GM12878 (cell line): ENCODE measurements around the gene NAGK. TPM values are rescaled to one million over a fixed set of nuclear protein-coding genes. Genes with fewer than 3 reads are reported as not detected.

ENCODE experiments used
- CUX1 ChIP-seq: IDR thresholded peaks from 2 replicates; pipeline ENCODE4 v1.6.1; 2012; ENCODE audit warnings: improper control_type of control experiment, low read depth, low read length; ENCODE audit not compliant: insufficient replicate concordance
- E2F8 ChIP-seq: fragments of 450-650 bp; IDR thresholded peaks from 2 replicates; pipeline ENCODE4 v1.6.1; 2018; ENCODE audit warnings: mild to moderate bottlenecking, low read depth, moderate library complexity; ENCODE audit not compliant: partially characterized antibody
- EP300 ChIP-seq, 2 experiments: fragments of 150-350 bp in 1 of 2; IDR thresholded peaks; 2 replicates each; pipeline ENCODE4 v1.6.1; 2011 to 2012; ENCODE audit warnings: low read depth in 2 of 2, low read length in 2 of 2, borderline replicate concordance in 1 of 2, improper control_type of control experiment in 1 of 2, inconsistent platforms in 1 of 2; ENCODE audit not compliant: control insufficient read depth in 1 of 2
- ESRRA ChIP-seq: IDR thresholded peaks from 2 replicates; pipeline ENCODE4 v1.6.1; 2012; ENCODE audit warnings: mild to moderate bottlenecking, low read length, improper control_type of control experiment
- EZH2 ChIP-seq: IDR thresholded peaks from 2 replicates; pipeline ENCODE4 v1.6.1; 2012; ENCODE audit warnings: low read depth, mild to moderate bottlenecking, control low read depth, inconsistent platforms, low read length, borderline replicate concordance; ENCODE audit not compliant: control insufficient read depth
- GABPA ChIP-seq: IDR thresholded peaks from 2 replicates; pipeline ENCODE4 v1.6.1; 2014; ENCODE audit warnings: antibody characterized with exemption, low read depth, mild to moderate bottlenecking, inconsistent platforms
- IRF4 ChIP-seq: IDR thresholded peaks from 2 replicates; pipeline ENCODE4 v1.6.1; 2011; ENCODE audit warnings: low read depth, low read length
- KAT2A ChIP-seq: conservative IDR thresholded peaks from 2 replicates; pipeline ENCODE4 v1.6.1; 2011; ENCODE audit warnings: low read depth, low read length; ENCODE audit not compliant: control insufficient read depth
- KDM1A ChIP-seq: fragments of 200-600 bp; sonication (generic); IDR thresholded peaks from 2 replicates; pipeline ENCODE4 v1.6.1; 2016; ENCODE audit warnings: borderline replicate concordance
- MEF2B ChIP-seq: fragments of 450-650 bp; IDR thresholded peaks from 2 replicates; pipeline ENCODE4 v1.6.1; 2018; ENCODE audit warnings: mild to moderate bottlenecking, moderate library complexity; ENCODE audit not compliant: partially characterized antibody, poor library complexity, severe bottlenecking
- MTA2 ChIP-seq: fragments of 450-650 bp; IDR thresholded peaks from 2 replicates; pipeline ENCODE4 v1.6.1; 2016; ENCODE audit warnings: low read depth, mild to moderate bottlenecking, moderate library complexity
- NKRF ChIP-seq: fragments of 450-650 bp; conservative IDR thresholded peaks from 2 replicates; pipeline ENCODE4 v1.6.1; 2017; ENCODE audit warnings: mild to moderate bottlenecking, moderate library complexity
- RB1 ChIP-seq: fragments of 450-650 bp; formaldehyde crosslinking; IDR thresholded peaks from 2 replicates; pipeline ENCODE4 v1.6.1; 2017; ENCODE audit warnings: mild to moderate bottlenecking, borderline replicate concordance
- RELB ChIP-seq: fragments of 450-650 bp; IDR thresholded peaks from 2 replicates; pipeline ENCODE4 v1.6.1; 2017; ENCODE audit warnings: low read depth, mild to moderate bottlenecking, moderate library complexity
- SP1 ChIP-seq: IDR thresholded peaks from one replicate; pipeline ENCODE4 v1.6.1; 2011; ENCODE audit warnings: low read depth, low read length
- ZNF24 ChIP-seq: fragments of 450-650 bp; IDR thresholded peaks from 2 replicates; pipeline ENCODE4 v1.6.1; 2017; ENCODE audit warnings: antibody characterized with exemption, mild to moderate bottlenecking
- ZNF384 ChIP-seq: IDR thresholded peaks from 2 replicates; pipeline ENCODE4 v1.6.1; 2012; ENCODE audit warnings: low read depth, mild to moderate bottlenecking, low read length, improper control_type of control experiment, borderline replicate concordance
- polyA plus RNA-seq, 11 experiments: library from polyadenylated mRNA; depleted of rRNA in 4 of 11; unstranded in 6 of 11; stranded (reverse) in 5 of 11; fragments of >200 nt; fragmentation: Nextera tagmentation in 4 of 11; fragmentation: Illumina TruSeq in 1 of 11; extraction: Ambion mirVana in 4 of 11; extraction: Trizol in 1 of 11; gene quantifications; 1 replicate in 1 of 11; 2 replicates in 10 of 11; pipeline versions ENCODE4 v1.2.1 to v1.2.3, GENCODE V29; 2011 to 2016; ENCODE audit warnings: inconsistent platforms in 2 of 11, missing spikeins in 2 of 11, low read depth in 1 of 11
- total RNA-seq, 4 experiments: library from RNA; depleted of rRNA in 3 of 4; stranded (reverse); fragments of >200 nt in 3 of 4; fragmentation: Illumina TruSeq in 1 of 4; extraction: Trizol in 1 of 4; gene quantifications; 2 replicates each; pipeline versions ENCODE4 v1.2.1 to v1.2.3, GENCODE V29; 2013 to 2021

Gene NAGK
- total and polyA plus RNA-seq, 10 of the 15 experiments (the other 5 are each of a cell fraction or from before 2014, with no cell fraction given) = 67.7 to 137 (median 115) TPM

- peak; percentile 96 for TF ChIP-seq RELB
- no peak for TF ChIP-seq ZNF24
- TF ChIP-seq KAT2A = no peak
- peak; percentile 22 to 83; a peak in 3 of 4 replicates for TF ChIP-seq EP300 (IDR thresholded peaks at IDR 0.05; ENCODE audit: borderline replicate concordance in 1 of 2, control insufficient read depth in 1 of 2, low read depth in 2 of 2, low read length in 2 of 2)
- no peak for TF ChIP-seq KDM1A
- TF ChIP-seq E2F8 = peak; percentile 44
- peak; percentile 9 for TF ChIP-seq CUX1
- peak; percentile 29; the same call in 1 of the 2 replicates for TF ChIP-seq NKRF
- TF ChIP-seq ESRRA = no peak
- peak; percentile 83 for TF ChIP-seq IRF4
- peak; percentile 73 for TF ChIP-seq MEF2B
- no peak for TF ChIP-seq SP1
- peak; percentile 69; the same call in 1 of the 2 replicates for TF ChIP-seq MTA2
- no peak for TF ChIP-seq EZH2
- no peak for TF ChIP-seq ZNF384
- TF ChIP-seq GABPA = no peak
- no peak for TF ChIP-seq RB1
These were observed 3.4 kb downstream of the NAGK start (continued) for GRCh38 chr2:71071681-71072398.
